K562 (cell line): ENCODE data around the gene KARS1. TPM values are rescaled to one million over a fixed set of nuclear protein-coding genes. Genes with fewer than 3 reads are reported as not detected.

Experiments
- DNMT1 ChIP-seq: fragments of 450-650 bp; IDR thresholded peaks from 2 replicates; pipeline ENCODE4 v1.6.1; 2016; ENCODE audit warnings: antibody characterized with exemption, mild to moderate bottlenecking
- ESRRA ChIP-seq: fragments of 450-650 bp; IDR thresholded peaks from 2 replicates; pipeline ENCODE4 v1.6.1; 2014; ENCODE audit warnings: low read depth, mild to moderate bottlenecking, moderate library complexity, borderline replicate concordance
- MITF ChIP-seq: IDR thresholded peaks from 2 replicates; pipeline ENCODE4 v1.6.1; 2014; ENCODE audit warnings: antibody characterized with exemption
- MNT ChIP-seq, 2 experiments: fragments of 450-650 bp; conservative IDR thresholded peaks; 2 replicates each; pipeline ENCODE4 v1.6.1; 2017; ENCODE audit warnings: mild to moderate bottlenecking in 2 of 2, moderate library complexity in 2 of 2
- POLR2AphosphoS5 ChIP-seq: IDR thresholded peaks from 2 replicates; pipeline ENCODE4 v1.6.1; 2011; ENCODE audit warnings: mild to moderate bottlenecking, low read depth, low read length, moderate library complexity; ENCODE audit not compliant: control insufficient read depth, insufficient read depth
- SAP30 ChIP-seq: fragments of 200-600 bp; sonication (generic); IDR thresholded peaks from 2 replicates; pipeline ENCODE4 v1.6.1; 2012; ENCODE audit warnings: borderline replicate concordance, low read depth, mild to moderate bottlenecking, moderate library complexity, low read length, control low read depth, inconsistent platforms; ENCODE audit not compliant: insufficient read depth, poor library complexity, severe bottlenecking
- SIN3A ChIP-seq, 2 experiments: fragments of 150-350 bp in 1 of 2; IDR thresholded peaks; 2 replicates each; pipeline ENCODE4 v1.6.1; 2011 to 2016; ENCODE audit warnings: borderline replicate concordance in 2 of 2, low read depth in 2 of 2, low read length in 2 of 2, mild to moderate bottlenecking in 2 of 2, moderate library complexity in 2 of 2; ENCODE audit not compliant: control insufficient read depth in 1 of 2
- SIN3B ChIP-seq: fragments of 450-650 bp; IDR thresholded peaks from 2 replicates; pipeline ENCODE4 v1.6.1; 2017; ENCODE audit warnings: low read depth, mild to moderate bottlenecking, moderate library complexity
- ZC3H11A ChIP-seq: IDR thresholded peaks from 2 replicates; pipeline ENCODE4 v1.6.1; 2012; ENCODE audit warnings: low read depth, low read length, improper control_type of control experiment
- ZKSCAN3 ChIP-seq: fragments of 250-450 bp; sonication (Bioruptor Pico); IDR thresholded peaks from 2 replicates; pipeline ENCODE4 v1.4.0; 2020
- polyA plus RNA-seq, 8 experiments: library from polyadenylated mRNA; depleted of rRNA in 4 of 8; stranded (reverse) in 5 of 8; unstranded in 3 of 8; fragments of >200 nt; fragmentation: Nextera tagmentation in 2 of 8; fragmentation: Illumina TruSeq in 1 of 8; extraction: Ambion mirVana in 2 of 8; extraction: Trizol in 1 of 8; gene quantifications; 2 replicates each; pipeline versions ENCODE4 v1.2.1 to v1.2.3, GENCODE V29; 2011 to 2014; ENCODE audit warnings: inconsistent platforms in 1 of 8, missing spikeins in 1 of 8
- total RNA-seq, 7 experiments: library from RNA; depleted of rRNA in 6 of 7; stranded (reverse); fragments of >200 nt in 6 of 7; fragmentation: Illumina TruSeq in 2 of 7; extraction: Trizol in 2 of 7; gene quantifications; 2 replicates each; pipeline versions ENCODE4 v1.2.1 to v1.2.3, GENCODE V29; 2011 to 2021; ENCODE audit warnings: low replicate concordance in 1 of 7

Gene KARS1
- total and polyA plus RNA-seq, 9 of the 15 experiments (the other 6 are each of a cell fraction or from before 2014, with no cell fraction given): 223 to 386 (median 304) TPM

GRCh38 chr16:75687361-75687760 lies 39.9 kb upstream of the KARS1 start (continued):
- TF ChIP-seq MITF (no peak), POLR2AphosphoS5 (no peak), SIN3B (no peak), DNMT1 (no peak), ESRRA (no peak), ZC3H11A (no peak), SIN3A (IDR thresholded peaks at IDR 0.05; ENCODE audit: borderline replicate concordance in 2 of 2, control insufficient read depth in 1 of 2, low read depth in 2 of 2, low read length in 2 of 2) (no peak), SAP30 (no peak), ZKSCAN3 (no peak), MNT (conservative IDR thresholded peaks at IDR 0.05) (no peak)
